ENCODE measurements around the gene KIAA0513.

Gene KIAA0513

GRCh38 chr16:85003725-85004586, 23.6 kb upstream of the KIAA0513 start:
- in situ Hi-C loops (cut with MboI; ENCODE audit: low pct_unique_long_range_greater_than_20kb, low sequenced_read_pairs, unreplicated experiment), result no loop called here
- DNase-seq (ENCODE audit: low spot score), result no peak
- no peak for TF ChIP-seq CTCF (IDR thresholded peaks at IDR 0.05; ENCODE audit: extremely low read depth, insufficient read depth, missing control alignments)

- no peak for TF ChIP-seq CTCF (IDR thresholded peaks at IDR 0.05; ENCODE audit: extremely low read depth, insufficient read depth, missing control alignments)
- DNase-seq (ENCODE audit: low spot score), result no peak
- in situ Hi-C loops (cut with MboI; ENCODE audit: low pct_unique_long_range_greater_than_20kb, low sequenced_read_pairs, unreplicated experiment), result no loop called here
Measured at GRCh38 chr16:85004587-85005205, 22.9 kb upstream of the KIAA0513 start.

GRCh38 chr16:85005285-85006069, 22.1 kb upstream of the KIAA0513 start:
- DNase-seq (ENCODE audit: low spot score), result no peak
- no peak for TF ChIP-seq CTCF (IDR thresholded peaks at IDR 0.05; ENCODE audit: extremely low read depth, insufficient read depth, missing control alignments)
- in situ Hi-C loops (cut with MboI; ENCODE audit: low pct_unique_long_range_greater_than_20kb, low sequenced_read_pairs, unreplicated experiment), result no loop called here

- no peak for TF ChIP-seq CTCF (IDR thresholded peaks at IDR 0.05; ENCODE audit: extremely low read depth, insufficient read depth, missing control alignments)
- DNase-seq (ENCODE audit: low spot score), result no peak
- in situ Hi-C loops (cut with MboI; ENCODE audit: low pct_unique_long_range_greater_than_20kb, low sequenced_read_pairs, unreplicated experiment), result no loop called here
Measured at GRCh38 chr16:85006639-85007038, 21.0 kb upstream of the KIAA0513 start.

- no peak for TF ChIP-seq CTCF (IDR thresholded peaks at IDR 0.05; ENCODE audit: extremely low read depth, insufficient read depth, missing control alignments)
- in situ Hi-C loops (cut with MboI; ENCODE audit: low pct_unique_long_range_greater_than_20kb, low sequenced_read_pairs, unreplicated experiment), result no loop called here
- DNase-seq (ENCODE audit: low spot score), result no peak
Measured at GRCh38 chr16:85007496-85008214, 19.9 kb upstream of the KIAA0513 start.

- in situ Hi-C loops (cut with MboI; ENCODE audit: low pct_unique_long_range_greater_than_20kb, low sequenced_read_pairs, unreplicated experiment), result no loop called here
- TF ChIP-seq CTCF (IDR thresholded peaks at IDR 0.05; ENCODE audit: extremely low read depth, insufficient read depth, missing control alignments), result no peak
- DNase-seq (ENCODE audit: low spot score), result no peak
Measured at GRCh38 chr16:85008271-85008670, 19.3 kb upstream of the KIAA0513 start.
